Ovary (tissue), 9 donors: ENCODE data around the gene CCDC51. TPM values are rescaled to one million over a fixed set of nuclear protein-coding genes. Genes with fewer than 3 reads are reported as not detected.

Experiments
- DNase-seq, 5 donors: peaks; one replicate each; pipeline ENCODE4 v3.0.0-alpha.2; 2019 to 2020
- H3K27ac ChIP-seq, 2 donors: fragments of 200-600 bp; one replicate each; pipeline versions ENCODE4 v1.5.1 to v1.8.0; 2019 to 2022
- H3K27me3 ChIP-seq: fragments of 200-600 bp; one replicate; pipeline ENCODE4 v1.8.0; 2022
- H3K36me3 ChIP-seq: fragments of 200-600 bp; sonication (generic); one replicate; pipeline ENCODE4 v1.5.1; 2019
- H3K4me1 ChIP-seq: one replicate; pipeline ENCODE4 v1.8.1; 2013; ENCODE audit warnings: mild to moderate bottlenecking, moderate library complexity; ENCODE audit not compliant: insufficient read depth
- H3K4me3 ChIP-seq: fragments of 200-600 bp; sonication (generic); one replicate; pipeline ENCODE4 v1.5.1; 2017
- H3K9me3 ChIP-seq, 2 donors: fragments of 200-600 bp in 1 of 2; sonication (generic) in 1 of 2; one replicate each; pipeline versions ENCODE4 v1.5.1 to v1.8.1; 2013 to 2019; ENCODE audit warnings: mild to moderate bottlenecking in 1 of 2, moderate library complexity in 1 of 2
- EP300 ChIP-seq: sonication (generic); formaldehyde crosslinking; IDR thresholded peaks from one replicate; pipeline ENCODE4 v1.6.1; 2017; ENCODE audit warnings: antibody characterized with exemption
- POLR2A ChIP-seq: fragments of 450-650 bp; IDR thresholded peaks from one replicate; pipeline ENCODE4 v1.6.1; 2017; ENCODE audit warnings: antibody characterized with exemption, mild to moderate bottlenecking, moderate library complexity
- WGBS, 3 donors: extraction: QIAGEN DNeasy Blood & Tissue Kit in 1 of 3; methylation state at CpG; one replicate each; pipeline versions ENCODE4 v1.1.5 to v1.1.7; 2013 to 2017; 5-methylcytosine and 5-hydroxymethylcytosine counted together
- intact Hi-C, 4 donors: fragments of 100-400 bp; cut with DNase I; formaldehyde crosslinking; loops; one replicate each; pipeline versions ENCODE4 v1.11.0 to v1.15.1; 2022 to 2023
- polyA plus RNA-seq, 2 donors: library from polyadenylated mRNA; stranded (reverse); fragments of 200-250 nt in 1 of 2; fragments of 350-450 nt in 1 of 2; fragmentation: Illumina TruSeq in 1 of 2; extraction: RNeasy Lipid Tissue Mini Kit (QIAGEN cat#74804) in 1 of 2; gene quantifications; one replicate each; pipeline ENCODE4 v1.2.3, GENCODE V29; 2013 to 2014
- total RNA-seq, 7 donors: library from RNA; depleted of rRNA in 2 of 7; stranded (reverse); fragments of >200 nt in 2 of 7; fragmentation: NEBNext Ultra II Directional in 3 of 7; extraction: Animal tissue kit (Norgen Biotek cat#: 25700) in 3 of 7; gene quantifications; one replicate each; pipeline versions ENCODE4 v1.1.0 to v1.2.4, GENCODE V29; 2016 to 2023
- TF ChIP-seq, protein P1 (sequence below), 3 donors: fragments of 450-650 bp in 2 of 3; fragments of 200-600 bp in 1 of 3; IDR thresholded peaks; one replicate each; pipeline versions ENCODE4 v1.5.1 to v1.8.0; 2016 to 2022; ENCODE audit warnings: antibody characterized with exemption in 3 of 3, mild to moderate bottlenecking in 1 of 3
- donor health status: DM: no; HTN: no; CAD: no; lungs with moderate emphysema.
- donor health status: DM: no; HTN: no; CAD: no.
- donor health status: Bipolar disorder and iron deficiency.
- donor health status: DM: yes; HTN: yes; CAD: no.
- donor health status: DM: no; HTN: no; CAD: no.
- donor health status: DM: yes; HTN: yes; CAD: no.

CCDC51 gene
- total and polyA plus RNA-seq, 9 donors: 6.3 to 9.9 (median 7.7) TPM

DNA sequence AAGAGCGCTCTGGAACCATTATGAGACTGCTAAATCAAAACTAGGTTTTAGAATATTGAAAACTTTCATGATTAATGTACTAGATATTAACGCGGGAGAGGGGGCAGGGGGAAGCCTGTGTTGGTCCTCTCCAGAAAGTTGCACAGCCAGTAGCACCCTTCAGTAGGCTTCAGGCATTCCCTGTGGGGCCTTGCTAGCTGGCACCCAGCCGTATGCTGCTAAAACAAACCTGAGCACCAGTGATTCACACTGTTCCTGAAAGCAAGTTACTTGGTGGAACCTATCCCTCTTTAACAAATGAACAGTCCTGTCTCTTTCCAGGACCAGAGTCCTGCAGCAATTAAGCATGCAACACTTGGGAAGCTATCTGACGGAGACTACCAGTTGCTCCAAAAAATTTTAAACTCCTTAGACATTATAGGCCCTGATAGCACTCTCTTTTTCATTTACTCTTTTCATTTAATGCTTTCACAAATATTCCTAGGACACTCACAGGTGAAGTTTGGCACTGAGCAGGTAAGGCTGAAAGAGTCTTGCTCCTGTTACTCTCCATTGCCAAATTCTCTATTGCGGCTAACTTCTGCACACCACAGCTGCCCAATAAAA is 5.5 kb upstream of the CCDC51 start:
- no peak for DNase-seq
- 63 to 72% (median 70%) methylated on average over 6 of the region's 6 CpGs for WGBS, 3 donors
- no peak overlapping the region for H3K27ac ChIP-seq
- intact Hi-C loops: no loop called here
- peaks cover 4% of the 10 kb centered on the region for H3K4me1 ChIP-seq
- no peaks in the 10 kb centered on the region for H3K9me3 ChIP-seq
- no peak for TF ChIP-seq EP300
- TF ChIP-seq POLR2A: no peak
- TF ChIP-seq, protein P1, sequence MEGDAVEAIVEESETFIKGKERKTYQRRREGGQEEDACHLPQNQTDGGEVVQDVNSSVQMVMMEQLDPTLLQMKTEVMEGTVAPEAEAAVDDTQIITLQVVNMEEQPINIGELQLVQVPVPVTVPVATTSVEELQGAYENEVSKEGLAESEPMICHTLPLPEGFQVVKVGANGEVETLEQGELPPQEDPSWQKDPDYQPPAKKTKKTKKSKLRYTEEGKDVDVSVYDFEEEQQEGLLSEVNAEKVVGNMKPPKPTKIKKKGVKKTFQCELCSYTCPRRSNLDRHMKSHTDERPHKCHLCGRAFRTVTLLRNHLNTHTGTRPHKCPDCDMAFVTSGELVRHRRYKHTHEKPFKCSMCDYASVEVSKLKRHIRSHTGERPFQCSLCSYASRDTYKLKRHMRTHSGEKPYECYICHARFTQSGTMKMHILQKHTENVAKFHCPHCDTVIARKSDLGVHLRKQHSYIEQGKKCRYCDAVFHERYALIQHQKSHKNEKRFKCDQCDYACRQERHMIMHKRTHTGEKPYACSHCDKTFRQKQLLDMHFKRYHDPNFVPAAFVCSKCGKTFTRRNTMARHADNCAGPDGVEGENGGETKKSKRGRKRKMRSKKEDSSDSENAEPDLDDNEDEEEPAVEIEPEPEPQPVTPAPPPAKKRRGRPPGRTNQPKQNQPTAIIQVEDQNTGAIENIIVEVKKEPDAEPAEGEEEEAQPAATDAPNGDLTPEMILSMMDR (IDR thresholded peaks at IDR 0.05): no peak
- no peaks in the 10 kb centered on the region for H3K27me3 ChIP-seq
- H3K4me3 ChIP-seq: no peak overlapping the region
- no peaks in the 10 kb centered on the region for H3K36me3 ChIP-seq

- intact Hi-C loops: no loop called here
- TF ChIP-seq EP300 (no peak), POLR2A (no peak)
- no peaks in the 10 kb centered on the region for H3K36me3 ChIP-seq
- H3K27me3 ChIP-seq: no peaks in the 10 kb centered on the region
- DNase-seq: no peak
- H3K4me1 ChIP-seq: no peaks in the 10 kb centered on the region
- no peak overlapping the region for H3K4me3 ChIP-seq
- no peak overlapping the region for H3K27ac ChIP-seq
- no peaks in the 10 kb centered on the region for H3K9me3 ChIP-seq
- 75 to 80% (median 78%) methylated on average over 6 of the region's 6 CpGs for WGBS, 3 donors
These were observed 2.0 kb upstream of the CCDC51 start for GRCh38 chr3:48441940-48442339.

DNA sequence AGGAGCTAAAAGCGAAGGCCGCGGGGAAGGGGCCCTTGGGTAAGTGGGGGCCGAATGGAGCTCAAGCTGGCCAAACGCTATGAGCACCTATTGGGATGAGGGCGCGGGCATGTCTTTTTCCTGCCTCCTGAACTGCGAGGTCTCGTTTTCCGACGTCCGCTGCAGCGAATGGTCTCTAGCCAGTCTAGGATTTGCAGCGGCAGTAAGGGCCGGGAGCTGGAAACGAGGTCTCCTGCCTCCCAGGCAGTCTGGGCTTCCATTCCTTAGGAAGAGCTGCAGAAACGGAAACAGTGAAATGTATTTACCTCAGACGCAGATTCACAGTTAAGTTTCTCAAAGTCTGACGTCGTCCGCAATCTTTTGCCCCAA is 655 bp upstream of the CCDC51 start:
- Histone ChIP-seq H3K27ac (peak overlapping the region; percentile 44 to 78), H3K4me3 (peak overlapping the region; percentile 79), H3K36me3 (no peaks in the 10 kb centered on the region), H3K9me3 (no peaks in the 10 kb centered on the region), H3K4me1 (no peaks in the 10 kb centered on the region), H3K27me3 (no peaks in the 10 kb centered on the region)
- DNase-seq: no peak
- intact Hi-C loops: no loop called here
- TF ChIP-seq POLR2A (no peak), EP300 (no peak)
- TF ChIP-seq, protein P1 (IDR thresholded peaks at IDR 0.05): no peak
- 1% methylated on average over 21 of the region's 21 CpGs for WGBS, 3 donors

DNA sequence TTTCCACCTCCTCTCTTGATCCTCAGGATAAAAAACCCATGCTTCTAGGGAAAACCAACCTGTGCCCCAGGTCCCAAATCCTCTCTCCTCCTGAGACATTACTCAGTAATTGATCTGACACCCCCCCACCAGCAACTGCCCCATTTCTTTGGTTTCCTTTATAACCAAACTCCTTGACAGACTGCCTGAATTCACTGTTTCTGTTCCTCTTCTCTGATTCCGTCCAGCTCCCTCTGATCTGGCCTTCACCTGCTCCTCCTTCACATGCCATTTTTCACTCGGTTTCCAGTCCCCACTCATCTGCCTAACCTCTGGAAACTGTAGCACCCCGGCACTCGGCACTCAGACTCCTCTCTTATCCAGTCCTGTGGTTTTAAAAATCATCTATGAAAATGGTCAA is 2.1 kb downstream of the CCDC51 start:
- Histone ChIP-seq H3K4me3 (no peak overlapping the region), H3K9me3 (no peaks in the 10 kb centered on the region), H3K27ac (no peak overlapping the region), H3K4me1 (peaks cover 14% of the 10 kb centered on the region), H3K27me3 (no peaks in the 10 kb centered on the region), H3K36me3 (no peaks in the 10 kb centered on the region)
- no peak for DNase-seq
- WGBS, 3 donors: 63 to 84% (median 75%) methylated on average over 4 of the region's 4 CpGs
- TF ChIP-seq, protein P1 (IDR thresholded peaks at IDR 0.05): no peak
- intact Hi-C loops: loop anchor here (2.0 to 10.0 kb wide), 6 partner anchors 36 to 243 kb away; no protein-coding TSS in a partner anchor

DNA sequence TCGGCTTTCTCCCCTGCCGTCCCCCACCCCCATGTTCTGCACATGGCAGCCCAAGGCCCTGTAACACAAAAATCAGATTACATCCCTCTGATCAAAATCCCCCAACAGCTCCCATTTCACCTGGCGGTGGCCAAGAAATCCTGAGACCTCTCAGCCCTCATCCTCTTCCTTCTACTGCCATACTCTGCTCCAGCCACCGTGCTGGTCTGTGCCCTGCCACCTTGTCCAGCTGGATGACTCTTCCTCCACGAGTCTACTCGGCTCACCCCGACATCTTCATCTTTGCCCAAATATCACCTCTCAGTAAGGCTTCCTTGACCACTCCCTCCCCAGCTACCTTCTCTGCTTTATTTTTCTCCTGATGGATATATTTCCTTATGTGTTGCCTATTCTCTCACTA is 3.1 kb downstream of the CCDC51 start:
- H3K9me3 ChIP-seq: no peaks in the 10 kb centered on the region
- no peak overlapping the region for H3K4me3 ChIP-seq
- 80 to 81% (median 80%) methylated on average over 7 of the region's 7 CpGs for WGBS, 3 donors
- no peak overlapping the region for H3K27ac ChIP-seq
- no peaks in the 10 kb centered on the region for H3K27me3 ChIP-seq
- no peaks in the 10 kb centered on the region for H3K36me3 ChIP-seq
- H3K4me1 ChIP-seq: peaks cover 14% of the 10 kb centered on the region
- TF ChIP-seq, protein P1 (IDR thresholded peaks at IDR 0.05): no peak
- TF ChIP-seq EP300: no peak
- DNase-seq: peak in 1 of 5 donors; percentile 12
- intact Hi-C loops: loop anchor here (2.0 to 10.0 kb wide), 6 partner anchors 35 to 242 kb away; no protein-coding TSS in a partner anchor
